AG04450 (cell line): ENCODE results near the gene MON2. TPM values are rescaled to one million over a fixed set of nuclear protein-coding genes. Genes with fewer than 3 reads are reported as not detected.

ENCODE experiments used
- CTCF ChIA-PET: fragments of 300-600, 350-600 bp; formaldehyde crosslinking; extraction: SDS; loops from one replicate; lab custom pipeline; 2022; ENCODE audit warnings: antibody characterized with exemption, inconsistent platforms; lab: Charles Lee
- POLR2A ChIA-PET: fragments of 350-600 bp; formaldehyde crosslinking; extraction: SDS; loops from one replicate; lab custom pipeline; 2021; ENCODE audit warnings: antibody characterized with exemption, inconsistent platforms; lab: Yijun Ruan, JAX
- DNase-seq: peaks from one replicate; pipeline ENCODE4 v3.0.0-alpha.2; 2011; ENCODE audit warnings: low read depth, low spot score
- H3K27ac ChIP-seq: one replicate; pipeline ENCODE4 v1.5.1; 2012; ENCODE audit warnings: low read depth, low read length, control low read depth
- H3K27me3 ChIP-seq: one replicate; pipeline ENCODE4 v1.6.0; 2012; ENCODE audit warnings: low read length; ENCODE audit not compliant: control insufficient read depth, insufficient read depth
- H3K4me3 ChIP-seq: 2 replicates; pipeline ENCODE4 v1.5.1; 2011; ENCODE audit warnings: mild to moderate bottlenecking, low read depth, low read length, control low read depth
- H3K9me3 ChIP-seq: 2 replicates; pipeline ENCODE4 v1.5.1; 2012; ENCODE audit warnings: low read length; ENCODE audit not compliant: control insufficient read depth, insufficient read depth
- CTCF ChIP-seq: IDR thresholded peaks from 2 replicates; pipeline ENCODE4 v1.5.1; 2011; ENCODE audit warnings: low read depth, low read length, control low read depth, inconsistent platforms
- polyA plus RNA-seq: library from polyadenylated mRNA; depleted of rRNA; stranded (reverse); fragments of >200 nt; gene quantifications from 2 replicates; pipeline ENCODE4 v1.2.3, GENCODE V29; 2011

Gene MON2
- polyA plus RNA-seq, 1 experiment = 24.2 TPM

DNA sequence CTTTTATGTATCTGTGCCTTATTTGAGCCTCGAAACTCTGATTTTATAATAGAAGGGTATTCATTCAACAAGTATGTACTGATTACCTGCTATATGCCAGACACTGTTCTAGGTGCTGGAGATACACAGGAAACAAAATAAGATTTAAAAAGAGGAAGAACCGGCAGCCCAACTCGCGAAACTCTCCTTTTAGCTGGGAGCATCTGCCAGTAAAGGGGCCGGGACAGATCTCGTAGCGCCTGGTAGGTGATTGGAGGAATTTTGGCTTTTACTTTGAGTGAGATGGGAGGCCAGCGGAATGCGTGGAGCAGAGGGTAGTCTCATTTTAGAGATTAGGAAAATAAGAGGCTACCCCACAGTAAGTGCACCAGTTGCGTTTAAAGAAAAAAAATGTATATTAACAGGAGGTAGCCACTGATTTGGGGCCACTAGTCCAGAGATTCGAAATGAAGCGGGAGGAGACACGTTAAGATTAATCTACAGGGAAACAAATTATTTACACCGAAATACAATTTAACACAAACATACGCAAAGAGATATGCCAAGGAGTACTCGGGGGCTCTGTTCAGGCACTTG, 520 bp upstream of the MON2 start:
- DNase-seq = no peak
- H3K4me3 ChIP-seq = peak overlapping the region; percentile 99
- TF ChIP-seq CTCF = no peak
- ChIA-PET POLR2A (interaction anchor here (0.8 to 1.5 kb wide), 3 partner anchors 28 to 137 kb away, joined by 3 to 11 read pairs (median 4); no protein-coding TSS in a partner anchor), CTCF (interaction anchor here (0.6 to 3.8 kb wide), 6 partner anchors 29 to 452 kb away, joined by 3 to 22 read pairs (median 4); no protein-coding TSS in a partner anchor)
- H3K9me3 ChIP-seq = peaks cover 9% of the 10 kb centered on the region
- H3K27ac ChIP-seq = no peak overlapping the region
- H3K27me3 ChIP-seq = no peaks in the 10 kb centered on the region

GRCh38 chr12:62468397-62468796, 1.8 kb downstream of the MON2 start:
- TF ChIP-seq CTCF = no peak
- Histone ChIP-seq H3K4me3 (peak overlapping the region; percentile 99), H3K27ac (no peak overlapping the region), H3K27me3 (no peaks in the 10 kb centered on the region), H3K9me3 (peaks cover 3% of the 10 kb centered on the region)
- no peak for DNase-seq
- ChIA-PET POLR2A (interaction anchor here (0.7 kb wide), 1 partner anchor 612 kb away, joined by 5 read pairs; no protein-coding TSS in a partner anchor), CTCF (interaction anchor here (1.2 to 3.6 kb wide), 2 partner anchors 31 to 325 kb away, joined by 3 to 27 read pairs; no protein-coding TSS in a partner anchor)

GRCh38 chr12:62468935-62469334, 2.3 kb downstream of the MON2 start:
- Histone ChIP-seq H3K27ac (no peak overlapping the region), H3K27me3 (no peaks in the 10 kb centered on the region), H3K4me3 (peak overlapping the region; percentile 41), H3K9me3 (no peaks in the 10 kb centered on the region; the same call in 1 of the 2 replicates)
- TF ChIP-seq CTCF = no peak
- DNase-seq = no peak
- ChIA-PET POLR2A (interaction anchor here (0.7 kb wide), 1 partner anchor 611 kb away, joined by 5 read pairs; no protein-coding TSS in a partner anchor), CTCF (interaction anchor here (3.6 kb wide), 1 partner anchor 31 kb away, joined by 27 read pairs; no protein-coding TSS in a partner anchor)

- TF ChIP-seq CTCF = no peak
- Histone ChIP-seq H3K4me3 (no peak overlapping the region), H3K9me3 (no peaks in the 10 kb centered on the region; the same call in 1 of the 2 replicates), H3K27ac (no peak overlapping the region), H3K27me3 (no peaks in the 10 kb centered on the region)
- ChIA-PET POLR2A (no interaction called here), CTCF (interaction anchor here (3.6 kb wide), 1 partner anchor 32 kb away, joined by 27 read pairs; no protein-coding TSS in a partner anchor)
- DNase-seq = no peak
These were observed 3.1 kb downstream of the MON2 start for GRCh38 chr12:62469704-62470103.

DNA sequence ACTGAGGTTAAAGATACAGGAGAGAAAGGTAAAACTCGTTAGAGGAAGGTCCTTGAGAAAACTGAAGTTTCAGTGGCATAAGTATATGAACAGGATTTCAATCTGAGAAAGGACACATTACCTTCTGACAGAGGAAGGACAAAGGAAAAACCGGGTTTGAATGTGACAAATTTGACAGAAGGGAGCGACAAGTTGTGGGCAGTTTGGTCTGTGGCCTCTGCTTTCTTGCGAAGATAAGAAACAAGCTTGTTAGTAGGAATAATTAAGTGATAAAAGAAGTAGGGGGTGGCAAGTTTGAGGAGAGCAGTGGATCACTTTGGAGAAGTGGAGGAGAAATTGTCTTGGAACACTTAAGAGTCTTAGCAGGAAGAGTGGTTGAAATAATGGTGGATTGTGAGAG, 5.1 kb downstream of the MON2 start:
- no peaks in the 10 kb centered on the region for H3K27me3 ChIP-seq
- DNase-seq = no peak
- ChIA-PET POLR2A (no interaction called here), CTCF (interaction anchor here (1.4 kb wide), 1 partner anchor 34 kb away, joined by 3 read pairs; no protein-coding TSS in a partner anchor)
- no peak overlapping the region for H3K4me3 ChIP-seq
- no peaks in the 10 kb centered on the region; the same call in 1 of the 2 replicates for H3K9me3 ChIP-seq
- TF ChIP-seq CTCF = no peak
- no peak overlapping the region for H3K27ac ChIP-seq
